Skeletal muscle satellite cell (primary cell): ENCODE results near the gene ENTPD7. TPM values are rescaled to one million over a fixed set of nuclear protein-coding genes. Genes with fewer than 3 reads are reported as not detected.

Experiments used
- H3K27me3 ChIP-seq: 2 replicates; pipeline ENCODE4 v1.7.0; 2013; ENCODE audit warnings: low read length; ENCODE audit not compliant: control insufficient read depth, insufficient read depth
- H3K36me3 ChIP-seq: 2 replicates; pipeline ENCODE4 v1.7.0; 2013; ENCODE audit warnings: mild to moderate bottlenecking, control low read depth, low read length; ENCODE audit not compliant: insufficient read depth
- H3K4me1 ChIP-seq: 2 replicates; pipeline ENCODE4 v1.7.0; 2013; ENCODE audit warnings: low read length; ENCODE audit not compliant: control insufficient read depth, insufficient read depth
- H3K4me2 ChIP-seq: 2 replicates; pipeline ENCODE4 v1.7.0; 2013; ENCODE audit warnings: mild to moderate bottlenecking, low read length
- H3K4me3 ChIP-seq: 2 replicates; pipeline ENCODE4 v1.7.0; 2013; ENCODE audit warnings: low read length
- H3K9ac ChIP-seq: 2 replicates; pipeline ENCODE4 v1.7.0; 2013; ENCODE audit warnings: mild to moderate bottlenecking, low read depth, low read length, moderate library complexity
- H3K9me3 ChIP-seq: replicated peaks from 2 replicates; pipeline ENCODE4 v1.7.0; 2013; ENCODE audit warnings: mild to moderate bottlenecking, control low read depth, low read length
- small RNA-seq: library from RNA; depleted of rRNA; stranded (forward); fragments of <200 nt; gene quantifications from one replicate; pipeline ENCODE3, GENCODE V24; 2012

ENTPD7 gene

GRCh38 chr10:99754670-99755069 lies 95.4 kb downstream of the ENTPD7 start:
- H3K4me3 ChIP-seq = no peak overlapping the region
- H3K9me3 ChIP-seq = no peaks in the 10 kb centered on the region
- H3K9ac ChIP-seq = no peak overlapping the region
- no peak overlapping the region for H3K4me2 ChIP-seq
- peaks cover 54% of the 10 kb centered on the region for H3K36me3 ChIP-seq
- no peaks in the 10 kb centered on the region for H3K27me3 ChIP-seq
- peaks cover 13% of the 10 kb centered on the region for H3K4me1 ChIP-seq

Small RNAs within 50 kb of the gene (small RNA-seq; reads per million reads assigned to genes)
- not detected for gene AL133353.1
